LoVo (cell line): ENCODE results near the gene OR2AG2.

ENCODE experiments used
- DNase-seq: peaks from one replicate; pipeline ENCODE4 v3.0.0-alpha.2; 2016; ENCODE audit warnings: low spot score

OR2AG2 gene

DNA sequence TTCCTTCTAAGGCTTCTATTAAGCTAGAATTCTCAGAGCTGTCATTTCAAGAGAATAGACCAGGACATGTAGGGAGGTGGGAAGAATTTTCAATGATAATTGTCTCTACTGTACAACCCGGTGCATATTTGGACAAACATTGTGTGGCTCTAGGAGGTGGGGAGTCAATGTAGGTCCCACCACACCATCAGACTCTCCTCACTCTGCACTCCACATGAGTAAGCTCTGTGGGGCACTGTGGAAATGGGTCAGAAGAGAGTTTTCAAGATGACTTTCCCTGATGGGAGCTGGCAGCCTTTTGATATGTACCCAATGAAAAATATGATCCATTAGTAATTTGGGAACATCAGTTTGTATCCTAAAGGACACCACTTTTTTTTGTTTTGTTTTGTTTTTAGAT, 33.2 kb downstream of the OR2AG2 start:
- DNase-seq, result no peak

DNA sequence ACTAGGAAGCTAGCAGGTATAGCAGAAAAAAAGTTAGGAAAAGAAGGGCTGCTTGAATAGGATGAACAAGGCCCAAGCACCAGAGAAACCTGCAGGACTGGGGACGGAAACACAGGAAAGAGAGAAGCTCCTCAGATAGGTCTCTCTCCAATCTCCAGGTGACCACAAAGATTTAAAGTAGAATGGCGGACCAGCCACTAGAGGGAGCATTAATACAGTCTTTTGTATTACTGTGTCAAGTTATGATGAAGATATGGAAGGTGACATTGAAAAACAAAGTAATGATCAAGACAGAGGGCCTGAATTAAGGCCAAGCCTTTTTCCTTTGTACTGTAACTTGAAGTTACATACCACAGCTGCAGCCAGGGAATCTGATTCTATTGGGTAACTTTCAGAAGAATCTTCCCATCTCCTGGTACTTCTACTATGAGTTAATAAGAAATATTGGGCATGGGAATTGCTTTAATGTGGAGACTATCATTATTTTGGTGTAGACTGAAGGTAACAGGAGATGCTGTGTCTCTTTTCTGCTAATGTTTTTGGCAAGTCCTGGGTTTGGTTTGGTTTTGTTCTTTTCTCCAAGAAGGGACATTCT, 33.8 kb downstream of the OR2AG2 start:
- peak; percentile 44 for DNase-seq

DNA sequence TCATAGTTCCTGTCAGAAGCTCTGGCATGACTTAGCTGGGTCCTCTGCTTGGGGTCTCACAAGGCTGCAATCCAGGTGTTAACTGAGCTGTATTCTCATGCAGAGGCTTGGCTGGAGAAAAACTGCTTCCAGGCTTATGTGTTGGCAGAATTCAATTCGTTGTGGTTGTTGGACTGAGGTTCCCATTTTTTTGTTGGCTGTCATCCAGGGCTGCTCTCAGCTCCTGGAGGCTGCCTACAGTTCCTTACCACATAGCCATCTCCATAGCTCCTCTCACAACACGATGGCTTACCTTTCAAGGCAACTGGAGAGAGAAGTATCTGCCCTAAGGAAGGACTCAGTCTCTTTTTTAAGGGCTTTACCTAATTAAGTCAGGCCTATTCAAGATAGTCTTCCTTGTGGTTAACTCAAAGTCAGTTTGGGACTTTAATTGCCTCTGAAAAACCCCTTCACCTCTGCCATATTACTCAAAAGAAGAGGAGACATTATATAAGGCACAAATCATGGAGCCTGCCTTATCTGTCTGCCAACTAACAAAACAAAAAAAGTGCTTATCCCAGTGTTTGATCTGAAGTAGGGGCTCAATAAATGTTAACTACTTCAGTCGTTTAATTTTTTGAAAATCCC, 35.2 kb downstream of the OR2AG2 start:
- no peak for DNase-seq

DNA sequence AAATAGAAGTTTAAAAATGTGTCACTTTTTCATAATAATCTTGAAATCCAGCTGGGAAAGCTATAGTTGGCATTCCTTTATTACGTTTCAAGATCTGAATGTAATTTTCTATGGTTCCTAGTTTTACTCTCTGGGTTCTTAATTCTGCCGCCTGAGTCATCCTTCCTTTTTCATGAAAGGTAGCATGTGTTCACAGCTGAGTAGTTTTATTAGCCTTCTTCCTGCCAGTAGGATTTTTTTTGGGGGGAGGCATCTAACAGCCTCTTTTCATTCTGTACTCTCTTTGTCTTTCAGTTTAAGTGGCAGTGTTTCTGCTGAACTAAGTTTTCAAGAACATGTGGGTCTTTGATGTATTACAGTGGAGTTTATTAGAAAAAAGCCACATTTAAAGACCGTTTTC, 36.5 kb downstream of the OR2AG2 start:
- no peak for DNase-seq

DNA sequence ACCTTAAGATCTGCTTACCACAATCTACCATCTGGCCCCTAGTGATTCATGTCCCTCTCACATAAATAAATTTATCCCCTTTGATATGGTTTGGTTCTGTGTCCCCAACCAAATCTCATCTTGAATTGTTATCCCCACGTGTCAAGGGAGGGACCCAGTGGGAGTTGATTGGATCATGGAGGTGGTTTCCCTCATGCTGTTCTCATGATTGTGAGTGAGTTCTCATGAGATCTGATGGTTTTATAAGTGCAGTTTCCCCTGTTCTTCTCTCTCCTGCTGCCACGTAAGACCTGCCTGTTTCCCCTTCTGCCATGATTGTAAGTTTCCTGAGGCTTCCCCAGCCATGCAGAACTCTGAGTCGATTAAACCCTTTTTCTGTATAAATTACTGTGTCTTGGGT, 37.2 kb downstream of the OR2AG2 start:
- DNase-seq, result no peak

DNA sequence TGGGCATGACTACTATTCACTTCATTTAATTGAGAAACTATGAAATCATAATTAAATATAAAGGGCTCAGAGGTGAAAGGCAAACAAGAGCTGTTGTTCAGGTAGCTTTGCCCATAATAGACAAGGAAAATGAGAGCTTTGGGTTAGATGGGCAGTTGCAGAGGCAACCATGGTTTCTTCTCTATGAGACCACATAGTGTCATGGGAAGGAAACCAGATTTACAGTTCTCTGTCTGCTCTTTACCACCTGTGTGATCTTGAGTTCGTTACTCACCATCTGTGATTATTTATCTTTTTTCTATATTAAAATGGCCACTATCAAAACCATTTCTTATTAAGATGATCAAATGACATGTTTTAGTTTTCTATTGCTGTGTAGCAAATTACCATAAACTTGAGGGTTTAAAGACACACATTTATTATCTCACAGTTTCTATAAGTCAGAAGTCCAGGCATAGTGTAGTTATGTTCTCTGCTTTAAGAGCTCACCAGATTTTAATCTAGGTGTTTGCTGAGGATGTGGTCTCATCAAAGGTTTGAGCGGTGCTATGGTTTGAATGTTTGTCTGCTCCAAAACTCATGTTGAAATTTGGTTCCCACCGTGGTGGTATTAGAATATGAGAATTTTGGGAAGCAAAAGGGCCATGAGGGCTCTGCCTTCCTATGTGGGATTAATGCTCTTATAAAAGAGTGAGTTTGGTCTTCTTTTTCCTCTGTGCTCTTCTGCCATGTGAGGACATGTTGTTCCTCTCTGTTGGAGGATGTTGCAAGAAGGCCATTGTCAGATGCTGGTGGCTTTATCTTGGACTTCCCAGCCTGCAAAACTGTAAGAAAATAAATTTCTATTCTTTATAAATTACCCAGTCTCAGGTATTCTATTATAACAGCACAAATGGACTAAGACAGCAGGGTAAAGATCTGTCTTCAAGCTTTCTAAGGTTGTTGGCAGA, 38.2 kb downstream of the OR2AG2 start:
- DNase-seq, result no peak

DNA sequence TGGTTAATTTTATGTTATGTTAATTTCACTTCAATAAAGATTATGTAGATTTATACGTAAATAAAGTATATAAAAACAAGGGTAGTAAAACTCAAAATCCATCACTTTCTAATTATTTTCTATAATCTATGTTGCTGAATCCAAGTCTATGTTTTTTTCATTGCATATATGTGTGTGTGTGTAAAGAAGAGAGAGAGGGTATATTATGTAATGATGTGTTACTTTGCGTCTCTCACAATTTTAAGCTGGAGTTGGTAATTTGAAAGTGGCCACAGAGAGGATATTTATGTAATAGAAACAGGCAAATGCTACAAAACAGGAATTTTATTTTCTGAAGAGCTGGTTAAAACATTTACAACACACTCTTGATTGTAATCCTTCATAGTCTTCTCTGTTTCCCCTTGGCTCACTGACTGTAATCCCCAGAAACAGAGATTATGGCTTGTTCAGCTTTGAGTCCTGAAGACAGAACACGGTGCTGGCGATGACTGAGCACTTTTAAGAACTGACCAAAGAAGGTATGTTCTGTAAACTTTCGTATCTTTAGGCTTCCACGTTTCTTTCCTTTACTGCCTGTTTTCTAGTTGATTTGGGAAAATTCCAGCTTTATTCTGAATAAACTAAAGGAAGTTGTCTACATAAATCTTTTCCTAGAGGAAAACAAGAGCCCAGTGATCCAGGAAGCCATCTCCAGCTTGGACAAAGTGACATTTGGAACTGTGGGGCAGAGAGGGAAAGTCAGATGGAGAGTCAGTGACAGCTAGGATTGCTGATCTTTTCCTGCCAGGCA, 43.6 kb downstream of the OR2AG2 start:
- DNase-seq, result no peak

DNA sequence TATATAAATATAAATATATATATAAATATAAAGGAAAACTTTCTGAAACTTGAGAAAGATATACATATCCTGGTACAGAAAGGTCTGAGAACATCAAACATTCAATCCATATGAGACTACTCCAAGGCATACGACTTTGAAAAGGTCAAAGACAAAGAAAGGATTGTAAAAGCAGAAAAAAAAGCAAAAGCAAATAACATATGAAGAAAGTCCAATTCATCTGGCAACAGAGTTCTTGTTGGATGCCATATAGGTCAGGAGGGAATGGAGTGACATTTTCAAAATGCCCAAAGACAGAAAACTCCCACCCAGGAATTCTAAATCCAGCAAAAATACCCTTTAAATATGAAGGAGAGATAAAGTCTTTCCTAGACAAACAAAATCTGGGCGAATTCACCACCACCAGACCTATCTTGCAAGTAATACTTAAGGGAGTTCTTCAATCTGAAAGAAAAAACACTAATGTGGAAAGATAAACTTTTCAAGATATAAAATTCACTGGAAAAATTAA, 46.3 kb downstream of the OR2AG2 start:
- DNase-seq, result no peak

DNA sequence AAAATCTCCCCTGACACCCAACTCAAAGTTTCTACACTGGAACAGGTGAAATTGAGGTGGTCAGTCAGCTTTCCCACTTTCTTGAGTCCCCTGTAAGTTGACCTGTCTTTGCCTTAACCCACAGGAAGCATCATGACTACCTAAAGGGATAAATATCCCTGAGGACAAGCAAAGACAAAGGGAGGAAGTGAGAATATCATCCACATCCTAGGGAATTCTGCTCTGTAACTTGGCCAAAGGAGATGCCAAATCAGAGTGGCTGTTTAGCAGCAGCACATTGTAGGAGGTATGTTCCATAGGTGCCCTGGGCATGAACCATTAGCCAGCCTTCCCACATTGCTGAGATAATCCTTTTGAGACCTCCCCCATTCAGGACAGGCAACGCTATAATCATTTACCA, 47.8 kb downstream of the OR2AG2 start:
- no peak for DNase-seq

DNA sequence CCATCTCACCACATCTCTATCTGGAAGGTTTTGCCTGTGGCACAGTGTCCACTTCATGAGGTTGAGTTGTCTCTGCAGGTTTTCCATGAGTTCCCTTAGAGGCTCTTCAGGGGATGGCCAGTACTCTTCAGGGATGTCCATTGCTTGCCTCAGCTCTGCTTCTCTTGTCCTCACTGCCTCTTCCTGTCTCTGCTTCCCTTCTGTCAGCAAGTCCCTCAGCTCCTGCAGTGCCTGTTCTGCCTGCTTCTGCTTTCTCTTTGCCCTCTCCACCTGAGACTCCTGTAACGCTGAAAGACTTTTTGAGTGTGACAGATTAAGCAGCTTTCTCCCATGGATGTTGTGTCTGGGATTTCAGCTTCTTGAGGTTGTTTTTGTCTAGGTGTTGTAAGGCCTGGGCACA, 50.4 kb downstream of the OR2AG2 start:
- DNase-seq, result no peak

DNA sequence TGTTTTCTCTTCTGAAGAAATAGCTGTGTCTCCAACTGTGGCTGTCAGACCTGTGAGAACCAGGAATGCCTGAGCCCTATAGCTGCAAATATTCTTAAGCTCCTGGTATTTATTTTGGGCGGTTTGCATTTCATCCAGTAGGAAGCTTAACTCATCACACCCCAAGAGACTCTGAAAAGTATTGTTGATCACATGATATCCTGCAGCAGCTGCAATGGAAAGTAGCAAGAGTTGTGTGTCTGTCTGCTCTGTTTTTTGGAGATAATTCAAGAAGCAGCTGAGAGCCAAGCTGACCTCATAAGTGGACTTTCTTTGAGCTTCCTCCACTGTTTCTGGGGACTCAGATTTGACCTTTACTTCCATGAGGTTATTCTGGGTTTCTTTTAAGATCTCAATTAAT, 52.2 kb downstream of the OR2AG2 start:
- no peak for DNase-seq

DNA sequence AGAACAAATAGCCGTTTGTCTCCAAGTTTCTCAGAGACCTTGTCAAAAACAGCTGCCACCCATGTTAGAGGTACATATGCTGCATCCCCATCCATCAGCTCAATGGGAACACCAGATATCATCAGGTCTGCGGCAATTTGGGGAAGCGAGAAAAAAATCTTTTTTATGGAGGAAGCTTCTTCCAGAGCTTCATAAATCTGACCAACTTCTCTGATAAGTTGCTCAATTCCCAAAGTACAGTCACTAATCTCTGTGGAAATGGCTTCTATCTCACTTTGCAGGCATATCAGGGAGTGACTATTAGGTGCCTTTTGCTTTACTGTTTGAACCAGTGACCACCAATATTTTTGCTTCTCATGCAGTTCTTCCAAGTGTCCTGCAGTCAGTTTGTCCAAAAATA, 54.4 kb downstream of the OR2AG2 start:
- no peak for DNase-seq
